ENCODE results near the gene ADAMTS9.

The ADAMTS9 gene

GRCh38 chr3:64591615-64592014, 96.2 kb downstream of the ADAMTS9 start:
- Histone ChIP-seq H4K20me1 (no peaks in the 10 kb centered on the region), H3K27ac (no peak overlapping the region), H3K4me1 (no peaks in the 10 kb centered on the region), H3K27me3 (no peaks in the 10 kb centered on the region), H3K36me3 (no peaks in the 10 kb centered on the region), H3K4me3 (no peak overlapping the region), H3K9me3 (no peaks in the 10 kb centered on the region), H3K4me2 (no peak overlapping the region), H3K9ac (no peak overlapping the region)
- no peak for TF ChIP-seq Cebpa-rat (IDR thresholded peaks at IDR 0.05)

DNA sequence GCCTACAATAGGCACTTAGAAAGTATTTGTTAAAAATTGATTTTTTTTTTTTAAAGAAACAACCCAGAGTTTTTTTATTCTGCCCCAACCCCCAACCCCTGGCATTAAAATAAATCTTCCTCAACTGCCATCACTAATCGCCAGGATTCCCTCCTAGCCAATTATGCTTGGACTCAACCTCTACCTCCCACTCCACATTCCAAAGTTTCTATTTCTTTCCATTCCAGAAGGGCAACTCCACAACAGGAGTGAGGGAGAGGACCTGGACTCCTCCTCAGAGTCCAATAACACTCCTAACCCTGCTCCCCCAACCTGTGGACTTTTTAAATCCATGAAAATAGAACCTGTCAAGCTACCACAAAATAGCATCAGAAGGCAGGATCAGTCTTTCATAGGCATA, 99.4 kb downstream of the ADAMTS9 start:
- H3K27ac ChIP-seq = no peak overlapping the region
- no peaks in the 10 kb centered on the region for H4K20me1 ChIP-seq
- TF ChIP-seq Cebpa-rat (IDR thresholded peaks at IDR 0.05) = no peak
- no peaks in the 10 kb centered on the region for H3K27me3 ChIP-seq
- no peaks in the 10 kb centered on the region for H3K9me3 ChIP-seq
- no peak overlapping the region for H3K9ac ChIP-seq
- no peak overlapping the region for H3K4me2 ChIP-seq
- no peaks in the 10 kb centered on the region for H3K4me1 ChIP-seq
- no peaks in the 10 kb centered on the region for H3K36me3 ChIP-seq
- no peak overlapping the region for H3K4me3 ChIP-seq

- TF ChIP-seq Cebpa-rat (IDR thresholded peaks at IDR 0.05) = no peak
- no peaks in the 10 kb centered on the region for H3K4me1 ChIP-seq
- no peak overlapping the region for H3K4me2 ChIP-seq
- H3K9ac ChIP-seq = no peak overlapping the region
- H3K4me3 ChIP-seq = no peak overlapping the region
- H3K9me3 ChIP-seq = no peaks in the 10 kb centered on the region
- H3K36me3 ChIP-seq = no peaks in the 10 kb centered on the region
- no peak overlapping the region for H3K27ac ChIP-seq
- no peaks in the 10 kb centered on the region for H3K27me3 ChIP-seq
- no peaks in the 10 kb centered on the region for H4K20me1 ChIP-seq
These were observed 100.8 kb downstream of the ADAMTS9 start for GRCh38 chr3:64586952-64587351.

GRCh38 chr3:64584179-64584578, 103.6 kb downstream of the ADAMTS9 start:
- Histone ChIP-seq H3K27ac (no peak overlapping the region), H3K36me3 (no peaks in the 10 kb centered on the region), H4K20me1 (no peaks in the 10 kb centered on the region), H3K9me3 (no peaks in the 10 kb centered on the region), H3K9ac (no peak overlapping the region), H3K27me3 (no peaks in the 10 kb centered on the region), H3K4me1 (no peaks in the 10 kb centered on the region), H3K4me3 (no peak overlapping the region), H3K4me2 (no peak overlapping the region)
- TF ChIP-seq Cebpa-rat (IDR thresholded peaks at IDR 0.05) = no peak

- Histone ChIP-seq H3K27me3 (no peaks in the 10 kb centered on the region), H3K4me3 (no peak overlapping the region), H3K4me2 (no peak overlapping the region), H3K4me1 (no peaks in the 10 kb centered on the region), H3K36me3 (no peaks in the 10 kb centered on the region), H3K9ac (no peak overlapping the region), H4K20me1 (no peaks in the 10 kb centered on the region), H3K9me3 (no peaks in the 10 kb centered on the region), H3K27ac (no peak overlapping the region)
- TF ChIP-seq Cebpa-rat (IDR thresholded peaks at IDR 0.05) = no peak
These were observed 109.0 kb downstream of the ADAMTS9 start for GRCh38 chr3:64578797-64579196.

DNA sequence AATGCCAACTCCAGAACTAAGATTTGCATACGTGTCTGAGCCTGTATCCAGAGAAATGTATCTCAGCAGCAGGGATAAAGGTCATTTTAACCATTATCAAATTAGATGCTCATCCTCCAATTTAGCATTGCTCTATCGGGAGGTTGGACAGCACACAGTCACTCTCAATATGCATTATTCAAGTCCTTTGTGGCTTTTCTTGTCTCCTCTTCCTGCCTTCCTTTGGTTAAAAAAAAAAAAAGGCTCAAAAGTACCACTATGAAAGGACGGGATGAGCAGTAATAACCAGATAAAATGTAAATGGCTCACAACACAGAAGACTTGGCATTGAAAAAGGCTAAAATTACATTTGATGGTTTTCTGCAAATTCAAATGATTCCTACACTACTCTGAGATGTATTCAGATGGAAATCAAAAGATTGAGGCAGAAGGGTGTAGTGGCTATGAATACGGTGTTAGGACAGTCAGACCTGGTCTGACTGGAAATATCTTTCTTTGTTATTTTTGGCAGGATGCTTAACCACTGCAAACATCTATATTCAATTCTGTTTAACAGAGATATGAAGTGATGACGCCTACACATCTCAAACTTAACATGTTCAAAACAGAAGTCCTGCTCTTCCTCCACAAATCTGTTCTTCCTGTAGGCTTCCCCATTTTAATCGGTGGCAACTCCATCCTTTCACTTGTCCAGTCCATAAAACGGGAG, 109.6 kb downstream of the ADAMTS9 start:
- no peak for TF ChIP-seq Cebpa-rat (IDR thresholded peaks at IDR 0.05)
- no peaks in the 10 kb centered on the region for H4K20me1 ChIP-seq
- no peaks in the 10 kb centered on the region for H3K27me3 ChIP-seq
- H3K36me3 ChIP-seq = no peaks in the 10 kb centered on the region
- H3K4me3 ChIP-seq = no peak overlapping the region
- no peak overlapping the region for H3K4me2 ChIP-seq
- no peaks in the 10 kb centered on the region for H3K4me1 ChIP-seq
- no peak overlapping the region for H3K9ac ChIP-seq
- H3K27ac ChIP-seq = no peak overlapping the region
- no peaks in the 10 kb centered on the region for H3K9me3 ChIP-seq

DNA sequence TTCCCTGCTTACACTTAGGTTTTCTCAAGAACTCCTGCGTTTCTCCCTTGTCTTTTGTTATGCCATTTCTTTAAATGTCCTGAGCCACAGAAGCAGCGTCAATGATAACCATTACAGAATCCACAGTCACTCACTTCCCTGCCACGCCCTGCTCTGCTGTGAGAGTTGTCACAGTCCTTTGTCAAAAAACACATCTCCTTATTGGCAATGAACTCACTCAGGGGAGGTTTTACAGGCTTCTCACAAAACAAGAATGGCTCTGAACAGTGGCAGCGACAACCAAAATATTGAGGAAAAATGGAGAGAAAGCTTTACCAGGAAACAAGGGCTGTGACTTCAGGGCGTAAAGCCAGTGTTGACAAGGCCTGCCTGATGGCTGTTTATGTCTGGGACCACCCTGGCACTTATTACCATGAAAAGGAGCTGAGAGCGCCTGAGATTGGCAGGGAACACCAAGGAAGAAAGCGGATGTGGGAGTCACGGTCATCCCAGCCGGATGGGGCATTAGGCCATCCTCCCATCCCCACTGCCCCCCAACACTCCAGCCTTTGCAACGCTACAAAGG, 111.5 kb downstream of the ADAMTS9 start:
- no peak overlapping the region for H3K4me2 ChIP-seq
- no peaks in the 10 kb centered on the region for H3K4me1 ChIP-seq
- no peaks in the 10 kb centered on the region for H3K9me3 ChIP-seq
- no peak overlapping the region for H3K4me3 ChIP-seq
- H3K36me3 ChIP-seq = no peaks in the 10 kb centered on the region
- no peaks in the 10 kb centered on the region for H3K27me3 ChIP-seq
- no peaks in the 10 kb centered on the region for H4K20me1 ChIP-seq
- H3K27ac ChIP-seq = no peak overlapping the region
- H3K9ac ChIP-seq = no peak overlapping the region
- TF ChIP-seq Cebpa-rat (IDR thresholded peaks at IDR 0.05) = no peak

DNA sequence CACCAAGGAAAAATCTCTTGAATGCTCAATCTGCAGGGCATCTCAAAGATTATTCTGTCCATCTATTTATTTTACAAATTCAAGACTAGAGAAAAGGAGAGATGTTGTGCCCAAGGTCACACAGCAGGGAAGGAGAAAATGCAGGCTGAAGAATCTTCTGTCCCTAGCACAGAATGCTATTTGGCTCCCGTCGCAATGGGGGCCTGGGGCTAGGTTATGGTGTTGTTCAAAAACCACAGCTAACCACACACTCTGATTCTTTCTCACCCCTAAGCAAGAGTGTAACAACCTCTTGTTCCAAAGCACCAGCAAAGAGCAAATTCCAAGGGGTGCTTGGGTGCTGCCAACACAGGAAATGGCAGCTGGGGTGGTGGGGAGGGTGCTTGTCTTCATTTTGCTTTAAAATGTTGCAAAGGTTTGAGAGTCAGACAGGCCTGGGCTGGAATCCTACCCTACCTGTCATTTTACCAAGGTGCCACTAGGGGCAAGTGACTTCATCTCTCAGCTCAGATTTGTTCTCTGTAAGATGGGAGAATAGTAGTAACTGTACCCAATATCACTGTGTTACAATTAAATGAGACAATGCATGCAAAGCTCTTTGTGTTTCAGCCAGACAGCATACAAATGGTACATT, 112.5 kb downstream of the ADAMTS9 start:
- no peak for TF ChIP-seq Cebpa-rat (IDR thresholded peaks at IDR 0.05)

DNA sequence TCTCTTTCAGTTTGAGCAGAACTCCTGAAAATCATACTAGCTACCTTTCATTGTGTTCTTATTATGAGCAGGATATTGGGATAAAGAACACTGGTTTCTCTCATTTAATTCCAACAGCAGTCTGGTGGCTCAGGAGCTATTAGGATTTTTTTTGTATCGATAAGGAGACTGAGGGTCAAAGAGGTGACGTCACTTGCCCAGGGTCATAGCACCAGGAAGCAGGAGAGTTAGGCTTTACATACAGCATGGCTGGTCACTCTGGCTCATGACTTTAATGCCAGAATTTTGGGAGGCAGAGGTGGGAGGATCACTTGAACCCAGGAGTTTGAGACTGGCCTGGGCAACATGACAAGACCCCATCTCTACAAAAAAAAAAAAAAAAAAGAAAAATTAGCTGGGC, 113.6 kb downstream of the ADAMTS9 start:
- no peaks in the 10 kb centered on the region for H4K20me1 ChIP-seq
- H3K9me3 ChIP-seq = no peaks in the 10 kb centered on the region
- no peak overlapping the region for H3K27ac ChIP-seq
- no peaks in the 10 kb centered on the region for H3K36me3 ChIP-seq
- H3K4me1 ChIP-seq = no peaks in the 10 kb centered on the region
- no peak overlapping the region for H3K4me3 ChIP-seq
- H3K4me2 ChIP-seq = no peak overlapping the region
- TF ChIP-seq Cebpa-rat (IDR thresholded peaks at IDR 0.05) = no peak
- H3K27me3 ChIP-seq = no peaks in the 10 kb centered on the region
- no peak overlapping the region for H3K9ac ChIP-seq

More for the DNA sequence above, 112.5 kb downstream of the ADAMTS9 start:
- no peak overlapping the region for H3K4me2 ChIP-seq
- H3K36me3 ChIP-seq = no peaks in the 10 kb centered on the region
- no peak overlapping the region for H3K9ac ChIP-seq
- H3K9me3 ChIP-seq = no peaks in the 10 kb centered on the region
- H3K27ac ChIP-seq = no peak overlapping the region
- no peak overlapping the region for H3K4me3 ChIP-seq
- no peaks in the 10 kb centered on the region for H3K27me3 ChIP-seq
- H3K4me1 ChIP-seq = no peaks in the 10 kb centered on the region
- H4K20me1 ChIP-seq = no peaks in the 10 kb centered on the region

- no peak overlapping the region for H3K9ac ChIP-seq
- H3K36me3 ChIP-seq = no peaks in the 10 kb centered on the region
- H3K9me3 ChIP-seq = no peaks in the 10 kb centered on the region
- H3K4me2 ChIP-seq = no peak overlapping the region
- no peak overlapping the region for H3K27ac ChIP-seq
- TF ChIP-seq Cebpa-rat (IDR thresholded peaks at IDR 0.05) = no peak
- no peaks in the 10 kb centered on the region for H3K4me1 ChIP-seq
- H3K27me3 ChIP-seq = no peaks in the 10 kb centered on the region
- H3K4me3 ChIP-seq = no peak overlapping the region
- no peaks in the 10 kb centered on the region for H4K20me1 ChIP-seq
These were observed 115.8 kb downstream of the ADAMTS9 start for GRCh38 chr3:64571982-64572381.

All from BLaER1 (cell line).